NCI-H2227 treated with DMSO at 0.1 percent for 48 hours (cell line): ENCODE data around the gene NCK1.

Experiments used
- DNase-seq: peaks from one replicate; lab custom pipeline; 2025; lab: John Stamatoyannopoulos, UW

NCK1 gene

DNA sequence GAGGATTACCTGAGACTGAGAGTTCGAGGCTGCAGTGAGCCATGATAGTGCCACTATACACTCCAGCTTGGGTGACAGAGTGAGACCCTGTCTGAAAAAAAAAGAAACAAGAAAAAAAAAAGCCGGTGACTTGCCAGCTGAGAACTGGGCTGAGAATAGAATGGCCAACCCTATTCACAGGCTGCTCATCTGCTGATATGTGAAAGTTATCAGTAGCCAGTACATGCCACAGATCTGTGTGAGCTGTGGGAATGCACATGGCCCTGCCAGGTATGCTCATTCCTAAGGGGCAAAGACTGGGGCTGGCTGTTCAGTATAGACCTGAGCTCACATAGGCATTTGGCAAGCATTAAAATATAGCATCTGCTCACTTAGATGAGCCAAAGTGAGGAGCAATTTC, 126.6 kb downstream of the NCK1 start:
- no peak for DNase-seq

DNA sequence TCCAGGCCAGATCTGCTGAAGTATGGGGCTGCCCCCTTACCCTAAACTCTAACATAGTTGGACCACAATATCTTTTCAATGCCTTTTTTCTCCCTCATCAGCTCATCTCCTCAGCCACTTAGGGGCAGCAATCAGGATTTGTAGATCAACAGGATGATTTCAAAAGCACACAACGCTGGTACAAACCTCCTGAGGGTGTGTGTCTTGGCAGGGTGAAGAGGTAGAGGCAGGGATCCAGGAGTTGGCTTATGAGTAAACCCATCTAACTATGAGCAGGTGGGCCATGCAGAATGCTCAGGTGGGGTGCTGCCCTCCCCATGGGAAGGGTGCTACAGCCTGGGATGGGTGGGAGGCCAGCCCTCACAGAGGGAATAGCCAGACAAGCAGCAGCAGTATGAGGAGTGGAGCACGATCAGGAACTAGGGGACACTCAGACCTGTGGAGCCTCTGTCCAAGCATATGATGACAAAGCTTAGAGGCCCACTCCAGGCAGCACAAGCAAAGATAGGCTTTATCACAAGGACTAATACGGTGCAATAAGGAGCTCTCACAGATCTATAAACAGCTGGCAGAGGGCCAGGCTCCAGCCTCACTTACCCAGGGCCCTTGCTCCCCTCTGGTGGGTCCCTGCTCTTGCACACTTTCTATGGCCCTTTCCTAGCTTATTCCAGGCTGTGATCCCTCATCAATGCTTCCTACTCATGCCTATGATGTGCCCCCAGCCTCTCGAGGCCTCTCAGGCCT, 127.9 kb downstream of the NCK1 start:
- DNase-seq = no peak

DNA sequence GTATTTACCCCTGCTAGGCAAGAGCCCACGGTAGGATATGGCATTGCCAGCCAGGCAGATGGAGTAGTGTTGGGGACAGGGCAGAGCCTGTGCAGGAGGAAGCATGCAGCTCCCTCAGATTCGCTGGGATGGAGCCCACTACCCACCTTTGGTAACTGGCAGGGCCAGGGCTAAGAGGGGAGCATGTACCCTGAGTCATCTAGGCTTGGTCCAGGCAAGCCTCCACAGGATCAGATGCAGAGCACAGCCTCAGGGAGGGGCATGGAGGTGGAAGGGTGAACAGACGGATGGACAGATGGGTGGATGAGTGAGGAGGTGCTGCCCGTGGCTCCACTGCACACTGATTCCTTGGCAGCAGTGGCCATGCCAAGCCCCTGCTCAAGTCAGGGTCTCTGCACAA, 128.8 kb downstream of the NCK1 start:
- no peak for DNase-seq

DNA sequence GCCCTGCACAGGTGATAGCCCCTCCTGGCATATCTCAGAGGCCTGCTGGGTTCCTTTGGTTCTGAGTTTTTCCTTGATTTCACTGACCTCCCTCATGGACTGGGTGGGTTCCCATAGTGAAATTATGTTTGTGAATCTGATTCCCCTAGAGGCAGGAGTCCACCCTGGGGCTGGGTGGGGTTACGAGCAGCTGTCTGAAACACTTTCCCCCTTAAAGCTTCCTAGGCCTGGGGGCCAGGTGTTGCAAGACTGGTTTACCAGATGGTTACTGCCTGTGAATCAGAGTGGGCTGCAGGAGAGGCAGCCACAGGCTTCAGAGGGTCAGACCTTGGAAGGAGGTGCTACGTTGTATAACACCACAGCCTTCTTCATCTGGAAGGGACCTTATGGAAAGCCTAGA, 130.1 kb downstream of the NCK1 start:
- no peak for DNase-seq

DNA sequence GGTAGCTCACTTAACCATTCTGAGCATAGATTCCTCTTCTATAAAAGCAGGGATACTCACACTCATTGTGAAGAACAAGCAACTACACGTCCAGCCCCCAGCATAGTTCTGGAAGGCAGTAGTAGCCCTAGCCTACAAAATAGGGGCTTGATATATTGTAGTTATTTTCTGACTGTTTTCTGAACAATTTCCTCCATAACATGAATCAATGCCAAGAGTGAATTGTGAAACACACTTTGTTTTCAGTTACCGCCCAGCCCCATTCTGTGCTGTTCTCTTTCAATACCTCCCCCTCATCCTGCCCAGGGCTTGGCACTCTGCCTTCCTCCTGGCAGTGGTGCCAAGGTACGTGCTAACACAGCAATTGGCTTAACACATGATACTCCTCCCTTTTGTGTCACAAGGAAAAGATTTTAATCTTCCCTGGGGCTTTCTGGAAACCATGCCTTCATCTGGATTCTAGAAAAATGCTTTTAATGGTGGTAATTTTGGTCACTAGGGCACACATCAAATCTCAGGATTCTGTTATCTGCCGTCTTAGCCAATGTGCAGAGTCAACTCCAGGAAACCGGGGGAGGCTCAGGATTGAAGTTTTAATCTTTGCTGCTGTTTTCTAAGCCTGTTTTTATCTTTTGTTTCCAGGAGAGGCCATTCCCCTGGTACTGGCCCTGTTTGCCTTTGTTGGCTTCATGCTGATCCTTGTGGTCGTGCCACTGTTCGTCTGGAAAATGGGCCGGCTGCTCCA, 132.9 kb downstream of the NCK1 start:
- no peak for DNase-seq

DNA sequence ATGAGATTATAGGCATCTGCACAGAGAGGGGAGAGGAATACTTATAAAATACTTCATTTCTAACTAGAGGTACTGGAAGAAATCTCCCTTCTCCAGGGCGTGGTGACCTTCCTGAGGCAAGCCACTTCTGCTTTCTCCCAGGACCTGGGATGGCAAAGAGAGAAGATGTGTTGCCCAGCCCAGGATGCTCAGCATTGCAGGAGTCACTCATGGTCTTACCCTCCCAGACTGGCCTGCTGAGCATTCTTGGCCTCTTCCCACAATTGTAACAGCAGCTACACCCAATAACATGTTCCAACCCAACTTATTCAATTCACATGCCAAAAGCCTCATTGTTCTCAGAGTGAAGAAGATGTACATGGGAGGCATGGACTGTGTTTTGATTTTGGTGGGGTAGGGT, 133.6 kb downstream of the NCK1 start:
- DNase-seq = no peak
